Uterus (tissue), 4 donors: Measurements from ENCODE around the gene BCLAF1. TPM values are rescaled to one million over a fixed set of nuclear protein-coding genes. Genes with fewer than 3 reads are reported as not detected.

Experiments
- DNase-seq, 2 donors: peaks; one replicate each; pipeline ENCODE4 v3.0.0-alpha.2; 2019 to 2020
- H3K27ac ChIP-seq, 2 donors: fragments of 200-600 bp; sonication (generic); 1 replicate in 1 of 2; 2 replicates in 1 of 2; pipeline ENCODE4 v1.5.1; 2016 to 2018
- H3K27me3 ChIP-seq, 2 donors: fragments of 200-600 bp; sonication (generic); one replicate each; pipeline ENCODE4 v1.5.1; 2018 to 2019; ENCODE audit warnings: control low read depth in 1 of 2
- H3K36me3 ChIP-seq, 2 donors: fragments of 200-600 bp; sonication (generic); one replicate each; pipeline ENCODE4 v1.5.1; 2019; ENCODE audit warnings: control low read depth in 1 of 2
- H3K4me1 ChIP-seq, 2 donors: fragments of 200-600 bp; sonication (generic); one replicate each; pipeline ENCODE4 v1.5.1; 2018 to 2019; ENCODE audit warnings: control low read depth in 1 of 2
- H3K4me3 ChIP-seq, 2 donors: fragments of 200-600 bp; sonication (generic); 1 replicate in 1 of 2; 2 replicates in 1 of 2; pipeline ENCODE4 v1.5.1; 2018 to 2019; ENCODE audit warnings: mild to moderate bottlenecking in 1 of 2
- H3K9me3 ChIP-seq, 2 donors: fragments of 200-600 bp; sonication (generic); one replicate each; pipeline ENCODE4 v1.5.1; 2019; ENCODE audit warnings: control low read depth in 1 of 2
- CTCF ChIP-seq, 4 experiments: fragments of 200-600 bp in 2 of 4; fragments of 450-650 bp in 2 of 4; sonication (generic) in 2 of 4; IDR thresholded peaks; one replicate each; pipeline ENCODE4 v1.5.1; 2016 to 2019; ENCODE audit warnings: antibody characterized with exemption in 4 of 4, mild to moderate bottlenecking in 2 of 4, moderate library complexity in 1 of 4
- POLR2A ChIP-seq, 2 donors: fragments of 450-650 bp; IDR thresholded peaks; one replicate each; pipeline ENCODE4 v1.6.1; 2016; ENCODE audit warnings: antibody characterized with exemption in 2 of 2, mild to moderate bottlenecking in 1 of 2, moderate library complexity in 1 of 2
- intact Hi-C: fragments of 100-400 bp; cut with DNase I; formaldehyde crosslinking; loops from one replicate; pipeline ENCODE4 v1.15.1; 2023; ENCODE audit warnings: low total_unique reads
- total RNA-seq, 4 donors: library from RNA; depleted of rRNA in 3 of 4; stranded (reverse); fragments of >200 nt in 3 of 4; gene quantifications; one replicate each; pipeline versions ENCODE4 v1.1.0 to v1.2.4, GENCODE V29; 2014 to 2023
- donor health status: DM: yes; HTN: yes; CAD: no.

BCLAF1 gene
- total RNA-seq, 4 donors from 2014 or later, result 34.6 to 237 (median 211) TPM

GRCh38 chr6:136303516-136303915 is 13.9 kb upstream of the BCLAF1 start:
- Histone ChIP-seq H3K4me3 (no peak overlapping the region), H3K27ac (no peak overlapping the region), H3K9me3 (no peaks in the 10 kb centered on the region), H3K27me3 (no peaks in the 10 kb centered on the region), H3K4me1 (no peaks in the 10 kb centered on the region), H3K36me3 (no peaks in the 10 kb centered on the region)
- no peak for TF ChIP-seq CTCF (IDR thresholded peaks at IDR 0.05)
- no peak for TF ChIP-seq POLR2A (IDR thresholded peaks at IDR 0.05)
- no peak for DNase-seq
- intact Hi-C loops, result no loop called here

DNA sequence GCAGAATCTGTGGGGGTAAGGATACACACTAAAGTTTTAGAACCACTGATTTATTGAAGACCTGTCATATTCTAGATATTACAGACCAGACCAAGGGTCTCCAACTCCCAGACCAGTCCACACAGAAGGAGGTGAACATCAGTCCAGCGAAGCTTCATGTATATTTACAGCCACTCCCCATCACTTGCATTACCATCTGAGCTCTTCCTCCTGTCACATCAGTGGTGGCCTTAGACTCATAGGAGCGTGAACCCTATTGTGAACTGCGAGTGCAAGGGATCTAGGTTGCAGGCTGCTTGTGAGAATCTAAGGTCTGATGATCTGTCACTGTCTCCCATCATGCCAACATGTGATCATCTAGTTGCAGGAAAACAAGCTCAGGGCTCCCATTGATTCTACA is 5.0 kb upstream of the BCLAF1 start:
- no peaks in the 10 kb centered on the region for H3K36me3 ChIP-seq
- H3K4me3 ChIP-seq, result no peak overlapping the region
- TF ChIP-seq CTCF (IDR thresholded peaks at IDR 0.05) (no peak), POLR2A (IDR thresholded peaks at IDR 0.05) (no peak)
- peaks cover 4 to 5% of the 10 kb centered on the region in 2 donors for H3K4me1 ChIP-seq
- intact Hi-C loops, result no loop called here
- DNase-seq, result no peak
- H3K9me3 ChIP-seq, result no peaks in the 10 kb centered on the region
- no peak overlapping the region for H3K27ac ChIP-seq
- no peaks in the 10 kb centered on the region for H3K27me3 ChIP-seq

GRCh38 chr6:136290410-136291010 is 864 bp upstream of the BCLAF1 start:
- peak; percentile 71 to 79 for DNase-seq
- peak in 1 of 4 experiments; percentile 9 for TF ChIP-seq CTCF (IDR thresholded peaks at IDR 0.05)
- no peak for TF ChIP-seq POLR2A (IDR thresholded peaks at IDR 0.05)
- Histone ChIP-seq H3K4me3 (peak overlapping the region; percentile 93 to 98), H3K9me3 (no peaks in the 10 kb centered on the region), H3K27ac (peak overlapping the region; percentile 100), H3K4me1 (peaks cover 5 to 8% of the 10 kb centered on the region in 2 donors), H3K36me3 (no peaks in the 10 kb centered on the region), H3K27me3 (no peaks in the 10 kb centered on the region)
- intact Hi-C loops, result no loop called here

DNA sequence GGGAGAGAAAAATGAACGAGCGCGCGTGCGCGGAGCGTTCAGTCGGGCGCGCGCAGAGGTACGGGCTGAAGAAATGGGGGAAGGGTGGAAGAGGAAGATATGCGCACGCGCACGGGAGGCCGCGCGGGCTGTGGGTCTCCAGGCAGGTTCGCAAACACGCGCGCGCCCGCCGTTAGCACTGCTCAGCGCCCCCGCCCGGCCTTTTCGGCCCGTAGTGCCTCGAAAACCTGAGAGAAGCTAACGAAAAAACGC is 393 bp downstream of the BCLAF1 start:
- Histone ChIP-seq H3K27me3 (no peaks in the 10 kb centered on the region), H3K4me3 (peak overlapping the region; percentile 93 to 98), H3K36me3 (no peaks in the 10 kb centered on the region), H3K27ac (peak overlapping the region; percentile 100), H3K9me3 (no peaks in the 10 kb centered on the region), H3K4me1 (peaks cover 10 to 14% of the 10 kb centered on the region in 2 donors)
- peak; percentile 88 to 91 for DNase-seq
- no peak for TF ChIP-seq CTCF (IDR thresholded peaks at IDR 0.05)
- no peak for TF ChIP-seq POLR2A (IDR thresholded peaks at IDR 0.05)
- intact Hi-C loops, result no loop called here

- peak; percentile 67 to 75 for DNase-seq
- H3K4me3 ChIP-seq, result peak overlapping the region; percentile 93 to 98
- no peaks in the 10 kb centered on the region for H3K36me3 ChIP-seq
- H3K27ac ChIP-seq, result peak overlapping the region; percentile 100
- H3K27me3 ChIP-seq, result no peaks in the 10 kb centered on the region
- H3K4me1 ChIP-seq, result peaks cover 14 to 15% of the 10 kb centered on the region in 2 donors
- TF ChIP-seq POLR2A (IDR thresholded peaks at IDR 0.05), result no peak
- peak in 2 of 4 experiments; percentile 5 to 18 for TF ChIP-seq CTCF (IDR thresholded peaks at IDR 0.05)
- H3K9me3 ChIP-seq, result no peaks in the 10 kb centered on the region
- intact Hi-C loops, result no loop called here
These were observed 900 bp downstream of the BCLAF1 start for GRCh38 chr6:136288566-136289326.
